Activated T-cell treated with anti-CD3 and anti-CD28 coated beads for 48 hours (primary cell): ENCODE results near the gene TNFRSF11A.

Experiments used
- DNase-seq: peaks from one replicate; pipeline ENCODE4 v3.0.0-alpha.2; 2020; ENCODE audit warnings: low read depth

Gene TNFRSF11A

DNA sequence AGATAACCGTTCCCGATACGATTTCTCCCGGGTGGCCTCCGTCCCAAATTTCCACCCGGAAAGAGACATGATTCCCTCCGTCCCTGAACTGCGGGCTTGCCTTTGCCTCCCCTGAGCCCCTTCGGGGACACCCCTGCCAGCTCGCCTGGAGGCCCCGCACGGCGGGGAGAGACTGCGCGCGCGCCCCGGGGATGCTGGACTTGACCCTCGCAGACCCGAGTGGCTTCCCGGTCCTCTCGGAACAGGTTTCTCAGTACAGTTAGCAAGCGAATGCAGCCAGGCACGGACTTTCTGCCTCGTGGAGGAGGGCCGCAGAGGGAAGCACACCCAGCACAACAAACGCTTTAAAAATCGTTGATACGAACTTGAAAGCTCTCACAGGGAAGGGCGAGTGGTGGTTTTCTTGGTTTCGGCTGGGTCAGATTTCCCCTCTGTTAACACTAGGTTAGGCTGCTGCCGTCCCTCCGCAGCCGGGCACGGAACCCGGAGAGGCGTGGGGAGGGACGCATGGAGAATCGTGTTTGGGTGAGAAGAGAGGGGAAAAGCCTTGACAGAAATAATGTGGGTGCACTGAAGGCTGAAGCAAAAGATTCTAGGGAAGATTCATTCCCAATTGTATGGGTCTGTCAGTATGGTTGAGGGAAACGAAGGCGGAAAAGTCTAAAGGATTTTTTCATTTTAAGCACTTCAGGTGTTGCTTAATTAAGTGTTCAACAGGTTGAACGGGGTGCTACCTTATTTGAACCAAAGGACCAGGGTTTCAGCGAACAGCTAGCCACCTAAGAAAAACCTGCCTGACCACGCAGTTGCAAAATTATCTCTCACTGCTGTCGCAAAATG lies 916 bp downstream of the TNFRSF11A start:
- peak; percentile 13 for DNase-seq

DNA sequence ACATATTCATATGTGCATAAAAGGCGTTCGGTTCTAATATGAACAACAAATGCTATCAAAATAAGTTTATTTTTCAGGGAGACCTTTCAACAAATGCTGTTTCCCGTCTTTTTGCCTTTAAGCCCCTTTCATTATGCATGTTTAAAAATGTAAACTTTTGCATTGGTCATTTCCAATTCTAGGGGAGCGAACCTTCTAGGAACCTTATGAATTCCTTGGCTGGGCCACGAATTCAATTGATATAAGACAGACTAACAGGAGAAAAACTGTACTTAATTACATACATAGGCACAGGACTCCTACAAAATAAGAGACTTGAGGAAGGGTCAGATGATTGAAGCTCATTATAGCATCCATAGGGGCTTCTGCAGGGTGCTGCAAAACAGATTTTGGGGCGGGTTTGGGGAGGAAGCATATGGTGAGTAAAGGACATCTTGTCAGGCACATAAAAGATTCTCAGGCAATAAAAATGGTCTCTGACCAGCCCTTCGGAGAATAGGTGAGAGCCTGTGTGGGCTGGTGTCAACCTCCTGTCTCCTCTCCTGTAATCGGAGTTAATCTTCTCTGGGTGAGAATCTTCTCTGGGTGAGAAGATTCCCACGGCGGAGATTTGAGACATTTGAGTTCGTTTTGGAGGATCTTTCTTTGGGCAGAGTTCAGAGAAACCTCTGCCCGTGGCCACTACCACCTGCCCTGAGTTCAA lies 1.7 kb downstream of the TNFRSF11A start:
- no peak for DNase-seq

DNA sequence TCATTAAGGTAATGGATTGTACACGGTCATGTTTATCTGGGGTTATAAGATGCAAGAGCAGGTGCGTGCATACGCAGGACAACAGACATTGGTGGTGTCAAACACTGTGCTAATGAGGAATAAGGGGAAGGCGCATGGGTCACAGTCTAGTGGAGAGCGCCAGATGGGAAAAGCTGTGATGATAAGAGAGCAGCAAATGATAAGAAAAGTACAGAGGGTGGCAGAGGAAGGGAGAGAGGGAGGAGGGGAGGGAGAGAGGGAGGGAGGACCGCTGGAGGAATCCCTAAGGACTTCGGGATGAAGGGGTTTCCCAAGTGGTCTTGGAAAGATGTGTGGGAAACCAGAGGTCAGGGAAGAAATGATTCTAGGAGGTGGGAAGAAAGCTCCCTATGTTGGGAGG lies 2.9 kb downstream of the TNFRSF11A start:
- no peak for DNase-seq

DNA sequence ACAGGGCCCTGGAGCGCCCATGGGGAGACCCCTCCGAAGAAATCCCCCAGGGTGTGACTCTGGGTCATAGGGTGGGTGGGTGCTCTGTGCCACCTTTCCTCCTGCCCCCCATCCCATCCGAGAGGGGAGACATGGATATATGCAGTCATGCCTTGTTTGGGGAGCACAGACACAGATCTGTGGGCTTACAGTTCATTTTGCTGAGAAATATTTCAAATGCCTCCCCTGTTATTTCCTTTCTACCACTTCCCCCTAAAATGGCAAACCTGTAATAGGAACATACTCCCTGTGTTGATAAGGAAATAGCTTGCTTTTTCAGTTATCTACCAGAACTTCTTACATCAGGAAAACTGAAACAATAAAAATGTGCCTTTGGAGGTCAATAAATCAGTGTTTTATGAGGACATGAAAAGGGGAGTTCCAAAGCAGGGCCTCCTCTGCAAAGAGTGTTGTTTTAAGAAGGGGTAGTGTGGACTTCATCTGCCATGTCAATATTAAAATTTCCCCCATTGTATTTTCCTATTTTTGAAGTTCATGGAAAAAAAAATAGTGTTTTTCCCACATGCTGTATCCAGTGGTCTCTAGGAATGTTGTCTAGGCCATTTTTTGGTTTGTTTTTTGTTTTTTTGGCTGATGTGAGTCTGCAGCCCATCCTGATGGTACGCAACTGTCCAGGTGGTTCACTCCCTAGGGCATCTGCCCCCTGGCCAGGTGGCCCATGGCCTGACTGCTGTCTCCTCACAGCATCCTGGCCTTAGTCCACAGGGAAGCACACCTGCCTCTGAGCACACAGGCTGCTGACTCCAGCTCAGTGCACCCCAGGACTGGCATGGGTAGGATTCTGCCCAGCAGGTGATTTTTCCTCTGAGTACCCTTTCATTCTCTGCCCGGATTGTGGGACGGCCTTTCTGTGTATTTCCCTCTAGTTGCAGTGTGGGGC lies 3.7 kb downstream of the TNFRSF11A start:
- no peak for DNase-seq

DNA sequence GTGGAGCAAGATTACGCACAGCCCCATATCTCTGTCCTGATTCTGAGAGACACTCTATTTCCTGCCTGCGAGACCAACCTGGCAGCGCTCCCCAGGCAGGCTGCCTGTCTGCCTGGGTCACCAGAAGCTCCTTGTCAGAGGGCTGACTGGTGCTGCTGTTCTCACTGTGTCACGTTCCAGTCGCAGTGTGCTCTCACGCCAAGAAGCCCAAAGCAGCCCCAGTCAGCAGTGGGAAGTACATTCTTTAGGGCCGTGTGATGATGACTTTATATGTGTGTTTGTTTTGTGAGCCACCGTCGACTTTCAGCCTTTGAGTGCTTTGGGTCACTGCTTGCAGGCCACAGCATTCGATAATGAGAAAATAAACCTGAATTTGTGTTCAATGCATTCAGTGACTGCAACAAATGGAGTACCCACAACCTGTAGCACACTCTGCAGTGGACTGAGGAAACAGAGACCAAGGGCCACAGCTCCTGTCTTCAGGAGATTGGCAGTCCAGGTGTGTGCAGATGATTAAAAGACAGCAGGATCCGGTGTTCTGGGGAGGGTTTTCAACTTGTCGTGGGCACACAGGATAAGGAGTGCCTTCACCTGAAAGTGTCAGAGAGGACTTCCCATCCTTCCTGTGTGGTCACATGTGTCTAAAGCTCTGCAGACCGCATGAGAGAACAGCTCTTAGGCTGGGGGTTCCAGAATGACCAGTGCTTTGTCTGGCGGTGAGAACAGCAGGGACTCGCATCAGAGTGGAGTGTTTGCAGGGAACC lies 4.8 kb downstream of the TNFRSF11A start:
- peak; percentile 46 for DNase-seq

DNA sequence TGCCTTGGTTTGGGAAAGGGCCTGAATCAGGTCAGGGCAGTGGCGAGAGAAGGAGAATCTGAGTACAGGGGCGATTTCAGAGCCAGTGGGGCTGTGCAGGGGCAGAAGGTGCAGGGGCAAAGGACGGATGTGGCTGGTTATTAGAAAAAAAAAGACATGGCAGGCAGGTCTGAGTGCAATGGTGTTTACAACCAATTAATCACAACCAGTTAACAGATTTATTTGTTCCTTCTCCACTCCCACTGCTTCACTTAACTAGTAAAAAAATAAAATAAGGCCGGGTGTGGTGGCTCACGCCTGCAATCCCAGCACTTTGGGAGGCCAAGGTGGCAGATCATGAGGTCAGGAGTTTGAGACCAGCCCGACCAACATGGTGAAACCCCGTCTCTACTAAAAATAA lies 5.5 kb downstream of the TNFRSF11A start:
- DNase-seq = no peak

DNA sequence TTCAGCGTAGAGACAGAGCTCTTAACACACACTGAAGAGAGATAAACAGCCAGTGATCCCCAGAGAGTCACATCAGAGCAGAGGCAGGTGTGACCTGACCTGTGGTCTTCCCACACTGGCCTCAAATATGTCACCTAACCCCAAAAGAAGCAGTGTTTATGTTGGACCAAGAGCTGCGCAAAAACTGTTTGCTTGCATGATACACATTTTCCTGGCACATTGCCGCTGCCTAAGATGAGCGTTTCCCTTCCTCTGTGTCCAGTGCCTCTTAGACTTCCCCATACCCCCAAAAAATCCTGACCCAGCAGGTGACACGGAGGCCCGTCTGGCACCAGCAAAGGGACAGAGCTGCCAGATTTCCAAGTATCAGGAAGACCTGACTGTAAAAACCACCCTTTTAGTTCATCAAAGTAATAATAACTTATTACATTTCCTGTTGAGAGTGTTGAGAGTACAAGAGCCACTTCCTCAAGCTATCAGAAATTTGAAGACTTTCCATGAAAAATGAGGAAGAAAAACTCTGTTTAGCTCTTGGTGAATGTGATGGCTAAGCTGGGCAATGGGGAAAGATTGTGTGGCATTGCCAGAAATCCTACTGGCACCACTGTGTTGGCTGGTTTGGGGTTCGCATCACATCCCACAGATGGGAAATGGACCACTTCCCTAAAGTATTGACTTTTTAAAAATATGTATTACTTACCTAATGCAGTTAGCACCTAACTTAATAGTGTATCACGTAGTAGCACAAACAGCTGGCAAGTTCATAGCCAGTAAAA lies 6.7 kb downstream of the TNFRSF11A start:
- no peak for DNase-seq

DNA sequence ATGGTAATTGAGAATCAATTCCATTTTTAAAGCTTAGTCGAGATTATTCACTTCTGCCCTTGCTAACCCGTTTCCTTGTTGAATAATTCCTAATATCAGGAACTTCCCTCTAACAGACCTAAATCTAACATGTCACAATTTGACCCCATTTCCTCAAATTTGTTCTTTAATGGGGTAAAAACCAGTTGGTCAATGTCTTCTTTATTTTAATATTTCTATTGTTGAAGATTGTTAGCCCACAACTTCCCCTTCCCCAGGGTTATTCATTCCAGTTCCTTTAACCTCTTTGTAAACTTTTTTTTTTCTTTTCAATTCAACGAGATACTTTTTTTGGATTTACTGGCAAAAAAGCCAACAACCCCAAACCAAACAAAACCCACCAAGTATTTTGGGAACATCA lies 7.3 kb downstream of the TNFRSF11A start:
- no peak for DNase-seq

DNA sequence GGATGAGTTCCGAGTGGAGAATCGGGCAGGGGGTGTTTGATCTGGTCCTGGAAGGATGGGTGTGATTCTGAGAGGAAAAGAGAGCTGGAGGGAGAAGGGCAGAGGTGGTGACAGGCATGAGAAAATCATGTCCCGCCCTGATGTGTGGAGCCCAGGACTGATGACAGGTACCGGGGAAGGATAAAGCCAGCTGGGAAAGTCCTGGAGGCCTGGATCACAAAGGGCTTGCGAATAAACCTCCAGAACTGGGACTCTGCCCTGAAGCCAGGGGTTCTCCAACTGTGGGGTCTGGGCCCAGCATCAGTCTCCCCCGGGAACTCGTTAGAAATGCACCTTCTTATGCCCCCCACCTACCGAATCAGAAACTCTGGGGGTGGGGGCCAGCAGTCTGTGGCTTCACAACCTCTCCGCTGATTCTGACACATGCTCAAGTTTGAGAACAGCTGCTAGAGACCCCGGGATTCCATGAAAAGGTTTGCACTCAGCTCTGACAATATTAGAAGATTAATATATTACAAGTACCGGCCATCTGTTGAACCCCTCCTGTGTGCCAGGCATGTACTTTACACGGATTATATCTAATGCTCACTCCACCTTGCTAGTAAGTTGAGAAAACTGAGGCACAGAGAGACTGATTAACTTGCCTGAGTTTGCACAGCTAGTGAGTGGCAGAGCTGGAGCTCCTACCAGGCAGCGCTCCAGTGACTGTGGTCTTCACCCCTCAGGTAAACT lies 8.0 kb downstream of the TNFRSF11A start:
- no peak for DNase-seq

DNA sequence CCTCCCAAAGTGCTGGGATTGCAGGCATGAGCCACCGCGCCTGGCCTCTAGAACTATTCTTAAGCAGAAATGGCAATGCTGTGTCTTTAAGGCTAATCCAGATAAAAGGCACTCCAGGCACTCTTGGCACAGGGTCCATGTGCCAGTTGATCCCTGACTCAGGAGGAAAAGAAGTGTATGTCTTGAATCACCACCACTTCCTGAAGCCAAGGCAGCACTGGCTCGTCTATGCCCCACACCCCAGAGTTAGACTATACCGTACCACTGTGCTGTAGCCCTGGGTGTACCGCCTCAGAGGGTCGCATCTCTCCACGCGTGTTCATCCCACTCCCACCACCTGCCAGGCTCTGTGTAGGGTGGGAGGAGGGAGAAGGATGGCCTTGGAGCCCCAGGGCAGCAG lies 9.0 kb downstream of the TNFRSF11A start:
- no peak for DNase-seq

DNA sequence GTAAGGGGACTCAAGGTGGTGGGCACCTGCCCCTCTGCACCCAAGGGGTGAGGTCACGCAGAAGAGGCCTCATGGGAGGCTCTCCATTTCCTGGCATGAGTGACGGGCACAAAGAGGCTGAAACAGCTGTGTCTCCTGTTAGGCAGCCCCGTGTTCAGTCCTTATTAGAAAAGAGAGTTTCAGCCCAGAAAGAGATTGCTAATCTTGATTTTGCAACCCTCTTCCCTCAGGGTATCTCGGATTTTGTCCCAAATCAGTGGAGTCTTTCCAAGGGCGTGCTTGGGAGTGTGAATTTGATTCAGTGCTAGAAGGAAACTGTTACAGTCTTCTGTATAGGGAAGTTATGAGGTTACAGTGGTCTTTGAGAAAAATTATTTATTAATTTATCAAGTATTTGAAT lies 10.4 kb downstream of the TNFRSF11A start:
- DNase-seq = no peak

DNA sequence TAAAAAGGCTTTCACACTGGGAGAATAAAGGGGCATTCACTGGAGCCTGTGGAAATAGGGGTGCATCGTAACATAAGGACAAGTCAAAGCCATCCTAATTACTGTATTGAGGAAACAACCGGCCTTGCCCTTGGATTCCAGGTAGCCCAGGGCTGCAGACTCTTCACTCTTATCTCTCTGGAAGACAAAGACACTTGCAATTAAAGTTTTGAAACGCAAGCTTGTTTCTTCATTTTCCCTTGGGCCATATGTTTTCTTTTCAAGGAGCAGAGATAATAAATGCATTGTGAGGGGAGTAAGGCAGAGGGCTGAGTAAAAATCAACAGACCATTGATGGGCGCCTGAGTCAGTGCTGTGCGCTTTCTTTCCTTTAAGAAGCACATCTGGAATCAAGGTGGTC lies 11.5 kb downstream of the TNFRSF11A start:
- DNase-seq = no peak

DNA sequence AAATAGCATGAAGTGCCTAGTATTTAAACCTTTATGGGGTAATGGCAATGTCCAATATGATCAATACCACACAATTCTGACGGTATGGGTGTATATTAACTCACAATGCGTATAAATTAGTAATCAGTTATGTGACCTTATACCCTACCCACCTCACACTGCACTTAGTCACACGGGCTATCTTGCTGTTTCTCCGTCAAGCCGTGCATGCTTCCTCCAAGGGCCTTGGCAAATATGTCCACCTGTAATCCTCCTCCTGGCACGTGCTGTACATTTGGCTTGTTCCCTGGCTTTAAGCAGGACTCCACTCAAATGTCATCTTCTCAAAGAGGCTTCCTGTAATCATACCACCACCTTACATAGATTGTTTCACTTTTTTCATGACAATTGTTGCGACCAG lies 12.2 kb downstream of the TNFRSF11A start:
- no peak for DNase-seq

DNA sequence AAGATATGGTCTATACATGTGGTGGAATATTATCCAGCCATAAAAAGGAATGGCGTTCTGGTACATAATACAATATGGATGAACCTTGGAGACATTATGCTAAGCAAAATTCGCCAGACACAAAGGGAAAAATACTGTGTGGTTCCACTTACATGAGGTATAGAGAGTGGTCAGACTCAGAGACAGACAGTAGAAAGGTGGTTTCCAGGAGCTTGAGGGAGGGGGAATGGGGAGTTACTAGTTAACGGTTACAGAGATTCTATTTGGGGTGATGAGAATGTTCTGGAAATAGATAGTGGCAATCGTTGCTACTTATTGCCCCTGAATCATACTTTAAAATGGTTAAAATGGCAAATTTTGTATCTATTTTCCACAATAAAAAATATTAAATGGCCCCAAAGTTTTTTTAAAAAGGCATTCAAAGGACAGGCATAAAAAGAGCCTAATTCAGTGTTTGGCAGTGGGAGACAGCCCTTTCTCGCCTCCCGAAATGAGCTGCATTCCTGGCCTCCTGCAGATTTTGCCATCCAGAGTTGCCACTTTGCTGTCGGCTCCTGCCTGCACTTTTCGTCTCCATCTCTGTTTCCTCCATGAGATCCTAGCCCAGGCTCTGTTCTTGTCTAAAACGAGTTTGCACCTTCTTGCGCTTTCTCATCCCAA lies 13.5 kb downstream of the TNFRSF11A start:
- DNase-seq = no peak

DNA sequence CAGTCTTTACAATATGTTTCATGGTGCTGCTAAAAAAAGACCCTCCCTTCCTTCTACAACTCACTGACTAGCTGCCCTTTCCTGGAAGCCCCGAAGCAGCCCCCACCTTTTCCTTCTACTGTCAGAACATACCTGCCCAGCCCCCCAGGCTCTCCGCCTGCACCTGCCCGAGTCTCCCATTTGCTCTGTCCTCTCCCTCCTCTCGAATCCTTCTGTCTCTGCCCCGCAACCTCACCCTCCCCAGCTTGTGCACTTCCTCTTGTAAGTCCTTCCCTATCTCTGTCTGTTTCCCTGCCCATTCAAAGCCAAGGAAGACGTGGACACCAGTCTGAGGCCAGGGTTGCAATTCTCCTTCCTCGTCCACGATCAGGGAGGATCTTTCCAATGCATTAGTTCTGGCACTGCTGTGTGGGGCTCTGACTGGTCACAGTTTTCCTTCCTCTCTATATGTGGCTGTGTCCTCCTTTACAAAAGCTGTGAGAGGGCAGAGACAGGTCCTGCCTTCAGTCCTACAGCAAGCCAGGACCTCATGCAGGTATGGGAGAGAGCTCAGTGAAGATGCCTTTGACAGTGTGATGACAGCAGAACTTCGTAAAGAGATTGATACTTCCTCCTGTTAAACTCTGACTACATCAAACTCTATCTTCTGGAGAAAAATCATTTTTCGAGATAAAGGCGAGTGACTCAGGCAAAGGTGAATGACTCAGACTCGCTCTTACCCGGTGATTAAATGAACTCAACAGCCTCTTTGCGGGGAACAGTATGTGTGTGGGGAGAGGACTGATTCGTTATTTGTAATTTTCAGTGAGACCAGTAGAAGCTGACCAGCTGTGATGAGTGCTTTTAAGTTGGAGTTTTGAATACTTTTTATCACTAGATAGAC lies 14.2 kb downstream of the TNFRSF11A start:
- no peak for DNase-seq

DNA sequence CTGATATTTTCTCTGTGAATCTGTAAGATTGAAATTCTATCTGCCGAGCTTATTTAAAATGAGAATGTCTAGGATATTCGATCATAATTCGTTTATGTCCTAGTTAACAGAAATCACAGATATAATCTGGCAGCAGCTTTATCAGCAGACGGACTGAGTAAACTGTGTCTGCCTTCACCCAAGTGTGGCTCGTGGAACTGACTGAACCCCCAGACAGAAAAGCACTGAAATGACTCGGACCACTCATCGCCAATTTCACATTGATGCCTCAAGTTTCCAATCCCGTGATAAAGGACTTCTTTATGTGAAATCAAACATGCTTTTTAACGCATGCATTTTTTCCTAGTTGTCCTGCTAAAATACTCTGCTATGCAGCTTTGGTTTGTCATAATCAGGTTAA lies 15.9 kb downstream of the TNFRSF11A start:
- DNase-seq = no peak

DNA sequence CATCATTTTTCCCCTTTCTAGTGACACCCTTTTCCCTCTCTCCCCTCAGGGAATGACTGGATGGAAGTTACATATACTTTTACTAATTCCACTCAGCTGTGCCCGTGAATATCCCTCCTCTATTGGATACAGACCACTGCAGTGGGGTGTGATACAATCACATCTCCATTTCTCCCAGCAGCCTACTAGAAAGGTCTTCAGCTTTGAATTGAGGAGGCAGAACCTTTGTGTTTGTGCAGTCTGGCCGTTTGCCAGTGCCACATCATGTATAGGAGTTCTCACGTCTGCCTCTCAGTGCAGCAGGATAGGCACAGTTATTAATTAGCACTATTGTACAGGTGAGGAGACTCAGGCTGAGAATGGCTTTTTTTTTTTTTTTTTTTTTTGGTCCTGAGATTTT lies 16.4 kb downstream of the TNFRSF11A start:
- no peak for DNase-seq

DNA sequence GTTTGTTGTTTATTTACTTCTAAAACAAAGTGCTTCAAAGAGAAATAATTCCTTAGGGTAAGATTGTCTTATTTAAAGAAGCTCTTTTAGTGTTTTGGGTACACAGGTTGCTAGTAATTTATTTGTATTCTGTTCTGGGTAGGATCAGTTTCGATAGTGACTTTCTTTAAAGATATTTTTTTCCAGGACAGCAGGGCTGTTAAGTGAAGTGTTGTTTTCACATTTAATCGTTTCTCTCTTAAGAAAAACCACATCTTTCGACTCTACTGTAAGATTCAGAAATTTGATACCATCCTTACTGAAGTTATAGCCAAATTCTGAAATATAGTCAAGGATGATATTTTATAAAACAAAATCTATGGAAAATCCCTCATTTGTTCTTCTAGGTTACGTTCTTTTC lies 17.8 kb downstream of the TNFRSF11A start:
- no peak for DNase-seq

DNA sequence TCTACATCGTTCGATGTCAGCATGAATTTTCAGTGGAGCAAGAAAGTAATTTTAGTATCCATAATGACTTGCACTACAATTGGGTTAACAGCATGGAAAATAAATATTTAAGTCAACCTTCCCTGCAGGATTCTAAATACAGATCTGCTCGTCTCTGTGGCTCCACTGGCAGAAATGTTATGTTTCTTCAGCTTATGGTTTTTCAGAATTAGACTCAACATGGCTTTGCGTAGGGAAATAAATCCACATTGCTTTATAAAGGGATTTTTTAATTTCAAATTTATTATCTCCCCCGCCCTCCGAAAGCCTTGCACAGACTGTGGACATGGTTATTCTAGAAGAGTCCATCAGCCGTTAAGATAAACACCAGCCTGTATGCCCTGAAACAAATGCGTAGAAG lies 18.2 kb downstream of the TNFRSF11A start:
- no peak for DNase-seq
